Keratinocyte (primary cell): Measurements from ENCODE around the gene EFCAB10.

Experiments
- EZH2 ChIP-seq: IDR thresholded peaks from one replicate; pipeline ENCODE4 v1.6.1; 2012; ENCODE audit warnings: inconsistent platforms, mild to moderate bottlenecking, low read length, moderate library complexity
- TF ChIP-seq, protein P1 (sequence below), 3 experiments: IDR thresholded peaks in 1 of 3; conservative IDR thresholded peaks in 1 of 3; optimal IDR thresholded peaks in 1 of 3; 2 replicates in 2 of 3; 3 replicates in 1 of 3; pipeline versions ENCODE3 to v1.5.1; 2011; ENCODE audit warnings: low read length in 3 of 3, mild to moderate bottlenecking in 3 of 3, moderate library complexity in 2 of 3, control low read depth in 1 of 3, inconsistent platforms in 1 of 3; ENCODE audit not compliant: insufficient read depth in 2 of 3; ENCODE audit errors: extremely low read depth in 1 of 3

DNA sequence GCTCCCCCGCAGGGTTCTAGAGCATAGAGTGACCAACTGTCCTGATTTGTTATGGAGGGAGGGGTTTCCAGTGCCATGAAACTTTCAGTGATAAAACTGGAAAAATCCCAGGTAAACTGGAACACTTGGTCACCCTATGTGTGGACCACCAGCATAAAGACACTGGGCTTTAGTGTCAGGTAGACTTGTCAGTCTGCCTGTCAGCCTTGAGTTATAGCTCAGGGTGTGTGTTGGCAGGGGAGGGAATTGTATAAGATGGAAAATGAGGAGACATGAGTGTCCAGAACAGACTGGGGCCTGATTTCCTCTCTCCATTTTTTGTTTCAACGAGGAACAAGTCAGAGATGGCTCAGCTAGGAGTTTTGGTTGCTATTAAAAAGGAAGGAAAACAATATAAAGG, 10.2 kb upstream of the EFCAB10 start:
- TF ChIP-seq, protein P1, sequence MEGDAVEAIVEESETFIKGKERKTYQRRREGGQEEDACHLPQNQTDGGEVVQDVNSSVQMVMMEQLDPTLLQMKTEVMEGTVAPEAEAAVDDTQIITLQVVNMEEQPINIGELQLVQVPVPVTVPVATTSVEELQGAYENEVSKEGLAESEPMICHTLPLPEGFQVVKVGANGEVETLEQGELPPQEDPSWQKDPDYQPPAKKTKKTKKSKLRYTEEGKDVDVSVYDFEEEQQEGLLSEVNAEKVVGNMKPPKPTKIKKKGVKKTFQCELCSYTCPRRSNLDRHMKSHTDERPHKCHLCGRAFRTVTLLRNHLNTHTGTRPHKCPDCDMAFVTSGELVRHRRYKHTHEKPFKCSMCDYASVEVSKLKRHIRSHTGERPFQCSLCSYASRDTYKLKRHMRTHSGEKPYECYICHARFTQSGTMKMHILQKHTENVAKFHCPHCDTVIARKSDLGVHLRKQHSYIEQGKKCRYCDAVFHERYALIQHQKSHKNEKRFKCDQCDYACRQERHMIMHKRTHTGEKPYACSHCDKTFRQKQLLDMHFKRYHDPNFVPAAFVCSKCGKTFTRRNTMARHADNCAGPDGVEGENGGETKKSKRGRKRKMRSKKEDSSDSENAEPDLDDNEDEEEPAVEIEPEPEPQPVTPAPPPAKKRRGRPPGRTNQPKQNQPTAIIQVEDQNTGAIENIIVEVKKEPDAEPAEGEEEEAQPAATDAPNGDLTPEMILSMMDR (optimal IDR thresholded peaks at IDR 0.05 in 1 of 3, IDR thresholded peaks at IDR 0.05 in 1 of 3, conservative IDR thresholded peaks at IDR 0.05 in 1 of 3; ENCODE audit: extremely low read depth in 1 of 3, insufficient read depth in 2 of 3, low read length in 3 of 3) = no peak
- TF ChIP-seq EZH2 = no peak
